ENCODE data around the gene APLP2.
"Not testable (repeated sequence)": the region's sequence is repeated elsewhere in the genome, so short reads cannot be mapped to it uniquely, and the experiment has no call there.

Gene APLP2

DNA sequence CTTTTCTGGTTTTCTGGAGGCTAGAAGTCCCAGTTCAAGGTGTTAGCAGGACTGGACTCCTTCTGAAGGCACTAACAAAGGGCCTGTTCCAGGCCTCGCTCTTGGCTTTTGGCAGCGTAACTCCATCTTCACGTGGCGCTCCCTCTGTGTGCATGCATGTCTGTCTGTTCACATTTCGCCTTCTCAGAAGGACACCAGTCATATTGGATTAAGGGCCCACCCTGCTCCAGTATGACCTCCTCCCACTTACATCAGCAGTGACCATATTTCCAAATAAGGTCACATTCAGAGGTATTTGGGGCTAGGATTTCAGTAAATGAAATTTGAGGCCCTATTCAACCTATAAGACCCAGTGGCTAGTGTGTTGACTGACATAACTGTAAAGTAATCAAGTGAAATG, 20.0 kb downstream of the APLP2 start:
- in situ Hi-C loops (cut with MboI; ENCODE audit: low sequenced_read_pairs): no loop called here

DNA sequence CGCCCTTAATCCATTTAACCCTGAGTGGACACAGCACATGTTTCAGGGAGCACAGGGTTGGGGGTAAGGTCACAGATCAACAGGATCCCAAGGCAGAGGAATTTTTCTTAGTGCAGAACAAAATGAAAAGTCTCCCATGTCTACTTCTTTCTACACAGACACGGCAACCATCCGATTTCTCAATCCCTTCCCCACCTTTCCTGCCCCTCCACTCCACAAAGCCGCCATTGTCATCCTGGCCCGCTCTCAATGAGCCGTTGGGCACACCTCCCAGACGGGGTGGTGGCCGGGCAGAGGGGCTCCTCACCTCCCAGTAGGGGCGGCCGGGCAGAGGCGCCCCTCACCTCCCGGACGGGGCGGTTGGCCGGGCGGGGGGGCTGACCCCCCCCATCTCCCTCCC, 20.8 kb downstream of the APLP2 start:
- in situ Hi-C loops (cut with MboI; ENCODE audit: low sequenced_read_pairs): not testable (repeated sequence)

DNA sequence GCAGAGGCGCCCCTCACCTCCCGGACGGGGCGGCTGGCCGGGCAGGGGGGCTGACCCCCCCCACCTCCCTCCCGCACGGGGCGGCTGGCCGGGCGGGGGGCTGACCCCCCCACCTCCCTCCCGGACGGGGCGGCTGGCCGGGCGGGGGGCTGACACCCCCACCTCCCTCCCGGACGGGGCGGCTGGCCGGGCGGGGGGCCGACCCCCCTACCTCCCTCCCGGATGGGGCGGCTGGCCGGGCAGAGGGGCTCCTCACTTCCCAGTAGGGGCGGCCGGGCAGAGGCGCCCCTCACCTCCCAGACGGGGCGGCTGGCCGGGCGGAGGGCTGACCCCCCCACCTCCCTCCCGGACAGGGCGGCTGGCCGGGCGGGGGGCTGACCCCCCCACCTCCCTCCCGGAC, 21.5 kb downstream of the APLP2 start:
- in situ Hi-C loops (cut with MboI; ENCODE audit: low sequenced_read_pairs): not testable (repeated sequence)

DNA sequence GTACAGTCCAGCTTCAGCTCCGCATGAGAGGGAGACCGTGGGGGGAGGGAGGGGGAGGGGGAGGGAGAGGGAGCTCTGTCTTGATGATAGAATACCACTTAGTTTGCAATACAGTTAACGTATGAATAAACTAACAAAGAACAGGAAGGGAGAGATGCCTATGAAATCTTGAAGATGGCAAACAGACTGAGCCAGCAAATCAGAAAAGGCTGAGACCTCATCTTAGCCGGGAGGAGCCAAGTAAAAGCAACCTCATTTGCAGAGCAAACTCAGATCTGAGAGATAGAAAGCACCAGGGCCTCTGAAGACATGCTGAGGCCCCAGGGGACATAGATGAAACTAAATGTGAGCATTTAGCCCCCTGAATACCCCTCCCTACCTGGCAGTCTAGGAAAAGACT, 23.0 kb downstream of the APLP2 start:
- in situ Hi-C loops (cut with MboI; ENCODE audit: low sequenced_read_pairs): no loop called here

DNA sequence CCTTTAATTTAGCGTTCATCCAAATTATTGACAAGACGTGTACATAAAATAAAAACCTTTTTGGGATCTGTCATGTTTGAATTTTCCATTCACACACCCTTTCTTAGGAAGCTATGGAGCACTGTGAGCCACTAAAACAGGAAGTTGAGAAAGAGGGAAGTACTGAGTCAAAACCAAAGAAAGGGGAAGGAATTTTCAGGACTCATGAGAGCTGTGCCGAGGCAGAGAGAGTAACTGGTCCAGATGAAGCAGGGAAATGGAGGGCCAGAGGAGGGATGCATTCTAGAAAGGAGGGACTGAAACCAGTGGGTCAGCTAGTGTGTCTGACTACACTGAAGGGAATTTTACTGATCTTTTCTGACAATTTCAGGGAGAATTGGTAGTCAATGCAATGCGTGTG, 24.9 kb downstream of the APLP2 start:
- in situ Hi-C loops (cut with MboI; ENCODE audit: low sequenced_read_pairs): no loop called here

DNA sequence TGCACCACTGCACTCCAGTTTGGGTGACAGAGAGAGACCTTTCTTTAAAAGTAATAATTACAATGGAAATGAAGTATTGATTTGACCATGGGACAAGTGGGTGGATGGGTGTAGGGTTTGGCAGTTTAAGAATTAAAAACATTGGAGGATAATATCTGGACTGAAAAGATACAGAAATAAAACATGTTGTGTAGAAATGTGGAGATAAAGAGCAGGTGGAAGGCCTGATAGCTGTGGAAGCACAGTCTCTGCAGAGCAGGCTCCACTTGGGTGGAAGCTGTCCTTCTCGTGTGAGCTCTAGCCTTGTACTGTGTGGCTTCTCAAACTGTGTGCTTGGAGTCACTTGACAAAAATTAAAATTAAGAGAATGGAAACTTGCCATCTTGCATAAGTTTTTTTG, 25.6 kb downstream of the APLP2 start:
- in situ Hi-C loops (cut with MboI; ENCODE audit: low sequenced_read_pairs): no loop called here

DNA sequence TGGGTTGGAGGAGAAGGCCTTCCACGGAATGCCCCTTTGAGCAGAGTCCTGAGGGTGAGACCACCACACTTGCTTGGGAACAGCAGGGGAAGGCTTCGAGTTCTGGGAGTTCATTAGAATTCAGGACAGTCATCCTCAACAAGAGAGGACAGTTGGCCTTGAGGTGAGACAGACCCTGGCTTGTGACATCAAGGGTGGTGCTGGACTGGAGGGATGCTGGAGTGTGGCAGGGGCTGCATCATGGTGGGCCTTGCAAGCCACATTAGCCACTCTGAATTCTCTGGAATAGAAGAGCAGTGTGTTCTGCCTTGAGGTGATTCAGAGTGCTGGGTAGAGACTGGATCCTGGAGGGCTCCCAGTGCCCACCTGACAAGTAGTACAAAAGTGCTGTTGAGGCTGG, 26.3 kb downstream of the APLP2 start:
- in situ Hi-C loops (cut with MboI; ENCODE audit: low sequenced_read_pairs): no loop called here

DNA sequence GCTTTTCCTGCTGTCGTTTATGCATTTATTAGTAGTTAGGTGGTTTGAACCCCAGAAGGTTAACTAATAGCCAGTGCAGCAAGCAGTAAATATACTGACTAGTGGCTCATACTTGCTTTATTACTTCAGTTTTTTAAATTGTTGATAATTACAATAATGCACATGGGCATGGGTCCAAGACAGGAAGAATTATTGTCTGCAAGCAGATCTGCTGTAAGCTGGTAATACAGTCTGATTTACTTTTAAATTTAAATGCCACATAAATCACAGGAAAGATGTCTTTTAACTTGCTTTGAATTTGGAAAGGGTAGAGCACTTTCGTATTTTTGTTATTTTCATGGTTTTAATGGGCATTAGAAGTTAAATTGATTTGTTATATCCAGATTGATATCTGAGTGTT, 27.1 kb downstream of the APLP2 start:
- in situ Hi-C loops (cut with MboI; ENCODE audit: low sequenced_read_pairs): no loop called here

DNA sequence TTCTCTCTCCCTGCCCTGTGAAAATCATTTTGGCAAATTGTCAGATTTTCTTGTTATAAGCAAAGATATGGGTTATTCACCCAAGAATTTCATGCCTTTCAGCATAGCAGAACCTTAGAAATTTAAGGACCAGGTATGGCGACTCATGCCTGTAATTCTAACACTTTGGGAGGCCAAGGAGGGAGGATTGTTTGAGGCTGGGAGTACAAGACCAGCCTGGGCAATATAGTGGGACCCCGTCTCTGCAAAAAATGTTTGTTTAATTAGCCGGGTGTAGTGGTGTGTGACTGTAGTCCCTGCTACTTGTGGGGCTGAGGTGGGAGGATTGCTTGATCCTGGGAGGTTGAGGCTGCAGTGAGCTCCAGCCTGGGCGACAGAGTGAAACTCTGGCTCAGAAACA, 27.6 kb downstream of the APLP2 start:
- in situ Hi-C loops (cut with MboI; ENCODE audit: low sequenced_read_pairs): no loop called here

DNA sequence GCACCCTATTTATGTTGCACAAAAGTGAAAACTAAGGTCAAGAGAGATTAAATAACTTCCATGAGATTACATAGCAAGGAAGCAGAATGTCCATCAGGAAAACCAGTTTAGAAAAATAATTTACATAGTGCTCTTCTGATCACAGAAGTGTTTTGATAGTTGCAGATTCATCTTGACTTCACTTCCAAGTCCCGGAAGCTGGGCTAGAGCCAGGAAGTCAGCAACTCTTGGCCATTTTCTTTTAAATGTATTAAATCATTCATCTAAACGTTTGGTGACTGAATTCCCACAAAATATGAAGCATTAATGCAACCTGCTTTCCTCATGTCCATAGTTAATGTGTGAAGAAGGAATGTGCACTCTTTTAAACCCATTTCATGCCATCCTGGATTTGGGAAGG, 29.7 kb downstream of the APLP2 start:
- in situ Hi-C loops (cut with MboI; ENCODE audit: low sequenced_read_pairs): no loop called here

DNA sequence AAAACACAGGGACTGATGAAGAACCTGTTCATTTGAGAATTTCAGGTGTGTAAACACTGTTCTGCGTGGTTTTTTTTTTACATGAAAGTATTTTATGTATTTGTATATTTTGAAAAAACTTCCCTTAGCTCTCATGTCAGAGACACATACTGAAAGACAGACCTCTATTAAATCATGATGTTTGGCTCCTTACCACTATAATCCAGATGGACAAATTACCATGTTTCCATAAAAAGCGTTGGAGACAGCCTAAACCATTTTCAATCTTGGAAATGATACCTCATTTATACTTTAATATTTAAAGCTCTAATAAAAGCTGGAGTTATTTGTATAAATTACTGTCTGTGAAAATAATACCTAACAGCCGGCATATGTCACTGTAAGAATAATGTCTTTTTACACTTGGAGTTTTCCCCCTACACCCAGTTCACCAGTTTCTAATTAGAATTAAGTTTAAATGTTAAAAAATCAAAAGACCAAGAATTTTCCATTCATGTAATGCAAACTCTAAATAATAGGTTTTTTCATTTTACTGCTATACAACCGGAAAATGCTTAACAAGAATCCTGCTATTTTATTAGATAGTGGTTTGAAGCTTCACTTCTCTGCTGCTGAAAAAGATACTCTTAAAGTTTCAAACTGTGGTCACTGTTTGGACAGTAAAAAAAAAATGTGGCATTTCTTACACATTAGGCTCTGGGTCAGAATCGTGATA, 30.8 kb downstream of the APLP2 start:
- in situ Hi-C loops (cut with MboI; ENCODE audit: low sequenced_read_pairs): no loop called here

DNA sequence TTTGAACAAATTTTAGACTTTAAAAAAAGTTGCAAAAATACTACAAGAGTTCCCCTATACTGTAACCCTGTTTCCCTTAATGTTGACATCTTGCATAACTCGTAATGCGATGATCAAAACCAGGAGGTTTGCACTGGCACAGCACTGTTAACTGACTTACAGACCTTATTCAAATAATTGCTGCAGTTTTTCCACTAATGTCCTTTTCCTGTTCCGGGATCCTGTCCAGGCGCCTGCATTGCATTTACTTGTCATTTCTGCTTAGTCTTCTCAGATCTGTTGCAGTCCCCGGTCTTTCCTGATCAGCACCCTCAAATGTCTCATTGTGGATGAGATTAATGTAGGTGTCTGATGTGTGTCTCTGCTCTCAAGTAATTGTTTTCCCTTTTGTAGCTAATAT, 32.0 kb downstream of the APLP2 start:
- in situ Hi-C loops (cut with MboI; ENCODE audit: low sequenced_read_pairs): no loop called here

DNA sequence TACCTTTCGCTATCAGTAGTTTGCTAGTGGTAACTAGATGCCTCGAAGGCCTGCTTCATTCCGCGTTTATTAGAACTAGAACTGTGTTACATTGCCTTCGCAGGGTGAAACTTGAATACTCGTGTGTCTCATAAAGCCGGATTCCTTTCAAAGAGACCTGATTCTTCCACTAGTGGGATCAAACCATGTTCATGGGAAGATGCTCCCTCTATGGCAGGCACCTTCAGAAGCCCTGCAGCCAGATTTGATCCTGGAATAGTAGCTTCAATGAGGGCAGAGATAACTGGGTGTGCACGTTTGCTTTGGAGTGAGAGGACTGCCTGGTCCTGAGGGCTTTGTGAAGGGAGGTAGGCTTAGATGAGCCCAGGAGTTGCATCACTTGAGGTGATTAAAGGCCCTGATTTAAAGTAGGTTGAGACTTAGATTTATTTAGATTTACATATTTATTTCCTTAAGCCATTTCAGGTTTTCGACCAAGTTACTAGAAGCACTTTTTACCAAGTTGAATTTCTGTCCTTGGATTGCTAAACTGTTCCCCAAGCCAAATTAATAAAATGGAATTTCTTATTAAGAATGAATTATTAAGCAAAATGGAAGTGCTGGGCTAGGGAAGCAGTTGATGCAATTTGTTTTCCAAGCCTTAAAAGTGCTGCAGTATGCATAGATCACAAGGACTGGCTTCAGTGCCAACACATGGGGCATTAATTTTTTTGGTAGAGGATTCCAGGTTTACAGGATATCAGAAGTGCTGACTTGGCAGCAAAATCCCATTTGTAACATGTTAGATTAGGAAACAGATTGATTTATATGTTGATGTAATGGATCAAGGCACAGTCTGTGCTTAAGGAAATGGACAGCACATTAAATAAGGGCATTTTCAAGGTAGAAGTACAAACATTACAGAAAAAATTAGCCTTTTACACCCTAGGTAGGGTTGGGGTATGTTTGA, 32.9 kb downstream of the APLP2 start:
- in situ Hi-C loops (cut with MboI; ENCODE audit: low sequenced_read_pairs): no loop called here

DNA sequence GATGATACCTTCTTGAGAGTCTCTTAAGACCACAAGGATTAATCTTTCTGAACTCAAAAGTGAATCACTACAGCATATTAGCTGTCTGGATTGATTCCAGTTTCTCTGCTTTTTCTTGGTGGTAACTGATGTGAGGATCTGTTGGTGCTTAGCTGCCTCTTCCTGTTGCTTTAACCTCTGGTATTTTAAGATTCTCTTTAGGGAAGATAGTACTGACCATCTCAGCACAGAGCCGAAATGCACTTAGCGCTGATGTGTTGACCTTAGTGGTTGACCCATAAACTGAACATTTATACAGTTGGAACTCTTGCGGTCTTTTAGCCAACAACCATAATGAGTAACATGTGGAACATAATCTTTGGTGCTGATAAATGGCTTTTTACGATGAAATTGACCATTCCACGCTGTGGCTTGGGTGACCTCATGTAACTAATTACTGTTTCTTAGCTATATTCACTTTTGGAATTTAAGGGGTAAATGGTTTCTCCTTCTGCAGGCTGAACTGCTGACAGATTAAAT, 33.7 kb downstream of the APLP2 start:
- in situ Hi-C loops (cut with MboI; ENCODE audit: low sequenced_read_pairs): no loop called here

DNA sequence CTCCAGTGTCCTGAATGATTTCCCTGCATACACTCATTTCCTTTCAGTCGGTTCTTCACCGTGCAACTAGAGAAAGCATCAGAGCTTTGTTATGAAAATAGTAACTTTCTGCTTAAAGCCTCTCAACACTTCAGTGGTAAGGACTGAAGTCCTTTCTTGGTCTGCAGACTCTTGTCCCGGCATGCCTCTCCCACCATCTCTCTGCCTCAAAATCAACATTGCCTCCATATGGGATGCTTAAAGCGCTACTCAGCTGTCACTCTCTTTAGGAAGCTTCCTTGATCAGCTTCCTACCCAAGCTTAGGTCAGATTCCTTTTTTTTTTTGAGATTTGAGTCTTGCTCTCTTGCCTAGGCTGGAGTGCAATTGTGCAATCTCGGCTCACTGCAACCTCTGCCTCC, 36.7 kb downstream of the APLP2 start:
- in situ Hi-C loops (cut with MboI; ENCODE audit: low sequenced_read_pairs): no loop called here

DNA sequence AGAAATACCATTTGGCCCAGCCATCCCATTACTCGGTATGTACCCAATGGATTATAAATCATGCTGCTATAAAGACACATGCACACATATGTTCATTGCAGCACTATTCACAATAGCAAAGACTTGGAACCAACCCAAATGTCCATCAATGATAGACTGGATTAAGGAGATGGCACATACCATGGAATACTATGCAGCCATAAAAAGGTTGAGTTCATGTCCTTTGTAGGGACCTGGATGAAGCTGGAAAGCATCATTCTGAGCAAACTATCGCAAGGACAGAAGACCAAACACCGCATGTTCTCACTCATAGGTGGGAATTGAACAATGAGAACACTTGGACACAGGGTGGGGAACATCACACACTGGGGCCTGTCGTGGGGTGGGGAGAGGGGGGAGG, 39.0 kb downstream of the APLP2 start:
- in situ Hi-C loops (cut with MboI; ENCODE audit: low sequenced_read_pairs): not testable (repeated sequence)

DNA sequence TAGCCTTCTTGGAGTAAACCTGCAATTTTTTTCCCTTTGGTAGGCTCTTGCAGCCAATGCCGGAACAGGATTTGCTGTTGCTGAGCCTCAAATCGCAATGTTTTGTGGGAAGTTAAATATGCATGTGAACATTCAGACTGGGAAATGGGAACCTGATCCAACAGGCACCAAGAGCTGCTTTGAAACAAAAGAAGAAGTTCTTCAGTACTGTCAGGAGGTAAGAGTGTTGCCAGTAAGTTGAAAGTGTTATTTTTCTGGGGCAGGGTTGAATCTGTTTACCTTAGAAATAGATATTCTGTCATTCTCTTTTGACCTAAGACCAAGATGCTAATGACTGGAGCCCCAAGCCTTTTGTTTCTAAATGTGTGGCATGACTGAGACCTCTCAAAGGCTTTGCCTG, 39.7 kb downstream of the APLP2 start:
- in situ Hi-C loops (cut with MboI; ENCODE audit: low sequenced_read_pairs): no loop called here

DNA sequence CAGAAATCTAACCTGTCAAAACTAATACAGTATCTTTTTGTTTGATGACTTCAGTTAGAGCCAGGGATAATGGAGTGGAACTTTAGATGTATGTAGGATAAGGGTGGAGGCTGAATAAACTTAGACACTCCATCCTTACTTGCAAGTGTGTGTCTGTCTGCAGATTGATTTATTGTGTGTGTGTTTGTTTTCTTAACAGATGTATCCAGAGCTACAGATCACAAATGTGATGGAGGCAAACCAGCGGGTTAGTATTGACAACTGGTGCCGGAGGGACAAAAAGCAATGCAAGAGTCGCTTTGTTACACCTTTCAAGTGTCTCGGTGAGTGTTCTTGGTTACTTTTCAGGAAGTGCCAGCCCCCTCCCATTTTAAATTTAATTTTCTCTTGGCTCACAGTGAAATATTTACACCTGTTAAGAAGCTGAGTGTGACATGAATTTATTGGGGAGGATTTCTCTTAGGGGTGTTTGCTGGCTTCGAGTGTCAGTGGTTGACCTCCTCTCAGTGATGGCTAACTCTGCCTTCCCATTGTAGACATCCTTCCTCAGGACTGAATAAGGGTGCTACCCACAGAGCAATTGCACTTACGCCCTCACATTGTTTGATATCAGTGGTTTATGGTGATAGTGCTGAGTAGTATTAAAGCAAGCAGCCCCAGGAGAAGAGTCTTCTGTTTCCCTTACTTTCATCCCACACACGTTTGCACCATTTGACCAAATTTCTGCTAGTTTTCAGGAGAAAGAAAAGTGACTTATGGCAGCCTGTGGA, 40.8 kb downstream of the APLP2 start:
- in situ Hi-C loops (cut with MboI; ENCODE audit: low sequenced_read_pairs): no loop called here

DNA sequence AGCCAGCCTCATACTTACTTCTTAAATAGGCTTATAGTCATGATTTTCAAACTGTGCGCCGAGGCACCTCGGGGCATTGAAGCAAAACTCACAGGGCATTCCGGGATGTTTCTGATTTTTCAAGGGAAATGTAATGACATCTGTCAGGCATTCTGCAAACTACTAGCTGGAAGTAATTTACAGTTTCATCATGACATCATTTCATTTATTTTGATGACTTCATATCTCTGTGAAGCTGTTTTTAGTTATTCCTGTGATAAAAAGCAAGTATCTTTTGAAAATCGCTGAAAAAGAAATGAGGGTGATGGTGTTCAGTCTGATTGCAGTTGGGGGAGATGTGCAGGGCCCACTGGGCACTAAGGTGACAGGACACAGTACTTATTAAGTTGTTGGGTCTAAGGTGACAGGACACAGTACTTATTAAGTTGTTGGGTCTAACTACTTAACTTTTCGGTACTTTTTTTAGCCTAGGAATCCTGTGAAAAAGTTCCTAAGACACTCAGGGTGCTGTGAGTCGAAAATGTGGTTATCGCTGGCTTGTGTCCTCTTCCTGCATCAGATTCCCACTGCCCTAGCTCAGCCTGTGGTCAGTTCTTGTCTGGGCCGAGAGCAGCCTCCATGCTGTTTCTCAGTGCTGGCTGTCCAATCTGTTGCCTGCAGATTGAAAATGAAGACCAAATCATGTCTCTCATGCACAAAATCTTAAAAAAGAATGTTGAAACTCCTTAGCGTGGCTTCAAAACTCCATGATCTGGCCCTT, 42.6 kb downstream of the APLP2 start:
- in situ Hi-C loops (cut with MboI; ENCODE audit: low sequenced_read_pairs): no loop called here

DNA sequence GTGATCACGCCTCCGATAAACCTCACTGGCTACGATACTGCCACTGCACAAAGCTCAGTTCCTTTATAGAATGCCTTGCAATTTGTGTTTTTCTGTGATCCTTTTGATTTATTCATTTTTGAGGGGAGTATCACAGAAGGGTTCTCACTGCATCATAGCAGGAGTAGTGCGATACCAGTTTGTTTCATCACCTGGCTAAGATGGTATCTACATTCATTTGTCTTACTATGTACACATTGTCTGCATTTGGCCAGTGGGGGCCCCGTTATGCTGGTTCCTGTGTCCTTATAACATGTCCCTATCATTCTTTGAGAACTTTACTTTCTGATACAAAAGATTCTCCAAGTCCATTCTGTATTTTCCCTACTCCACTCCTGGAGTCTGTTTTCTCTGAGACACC, 44.6 kb downstream of the APLP2 start:
- in situ Hi-C loops (cut with MboI; ENCODE audit: low sequenced_read_pairs): no loop called here

DNA sequence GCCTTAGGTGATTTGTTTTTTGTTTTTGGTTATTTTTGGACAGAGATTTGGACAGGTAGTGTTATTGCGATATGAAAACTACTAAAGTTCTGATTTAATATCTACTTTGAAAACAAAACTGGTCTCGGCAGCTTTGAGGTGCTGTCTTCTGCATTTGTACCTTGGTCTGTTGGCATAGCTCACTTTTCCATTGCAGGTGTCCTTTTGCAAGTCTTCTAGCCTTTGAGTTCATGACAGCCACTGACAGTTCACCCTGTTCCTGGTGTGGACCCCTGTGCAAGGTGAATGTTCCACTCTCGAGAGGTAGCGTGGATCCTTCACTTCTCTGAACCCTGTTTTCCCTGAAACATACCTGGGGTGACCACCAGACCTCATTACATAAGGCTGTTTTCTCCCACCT, 45.0 kb downstream of the APLP2 start:
- in situ Hi-C loops (cut with MboI; ENCODE audit: low sequenced_read_pairs): no loop called here

Data from HL-60/S4 treated with retinoic acid at 250 ng/mL for 4 days and 3 days (cell line).